Fibroblast of villous mesenchyme (primary cell): Measurements from ENCODE around the gene OOEP. TPM values are rescaled to one million over a fixed set of nuclear protein-coding genes. Genes with fewer than 3 reads are reported as not detected.

Experiments
- DNase-seq: peaks from one replicate; pipeline ENCODE4 v3.0.0-alpha.2; 2010; ENCODE audit warnings: low read depth
- H3K4me3 ChIP-seq: 2 replicates; pipeline ENCODE4 v1.5.1; 2011; ENCODE audit warnings: low read depth, mild to moderate bottlenecking, low read length
- total RNA-seq: library from RNA; depleted of rRNA; stranded (reverse); fragments of >200 nt; gene quantifications from 2 replicates; pipeline ENCODE4 v1.2.3, GENCODE V29; 2012
- TF ChIP-seq, protein P1 (sequence below): IDR thresholded peaks from 2 replicates; pipeline ENCODE4 v1.5.1; 2012; ENCODE audit warnings: low read depth, mild to moderate bottlenecking, low read length; ENCODE audit not compliant: insufficient read depth

The OOEP gene
- total RNA-seq, 1 donor: under 0.01 TPM

DNA sequence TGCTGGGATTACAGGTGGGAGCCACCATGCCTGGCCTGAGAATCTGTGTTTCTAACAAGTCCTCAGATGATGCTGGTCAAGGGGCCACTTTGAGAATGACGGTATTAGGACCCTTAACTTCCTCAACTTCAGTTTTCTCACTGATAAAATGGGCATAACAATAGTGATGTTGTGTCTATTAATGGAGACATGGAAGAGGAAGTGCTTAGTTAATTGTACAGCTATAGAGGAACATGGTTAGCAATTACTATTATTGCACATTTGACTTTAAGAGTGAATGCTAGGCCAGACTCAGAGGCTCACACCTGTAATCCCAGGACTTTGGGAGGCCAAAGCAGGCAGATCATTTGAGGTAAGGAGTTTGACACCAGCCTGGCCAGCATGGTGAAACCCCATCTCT is 28.4 kb downstream of the OOEP start:
- DNase-seq: no peak
- TF ChIP-seq, protein P1, sequence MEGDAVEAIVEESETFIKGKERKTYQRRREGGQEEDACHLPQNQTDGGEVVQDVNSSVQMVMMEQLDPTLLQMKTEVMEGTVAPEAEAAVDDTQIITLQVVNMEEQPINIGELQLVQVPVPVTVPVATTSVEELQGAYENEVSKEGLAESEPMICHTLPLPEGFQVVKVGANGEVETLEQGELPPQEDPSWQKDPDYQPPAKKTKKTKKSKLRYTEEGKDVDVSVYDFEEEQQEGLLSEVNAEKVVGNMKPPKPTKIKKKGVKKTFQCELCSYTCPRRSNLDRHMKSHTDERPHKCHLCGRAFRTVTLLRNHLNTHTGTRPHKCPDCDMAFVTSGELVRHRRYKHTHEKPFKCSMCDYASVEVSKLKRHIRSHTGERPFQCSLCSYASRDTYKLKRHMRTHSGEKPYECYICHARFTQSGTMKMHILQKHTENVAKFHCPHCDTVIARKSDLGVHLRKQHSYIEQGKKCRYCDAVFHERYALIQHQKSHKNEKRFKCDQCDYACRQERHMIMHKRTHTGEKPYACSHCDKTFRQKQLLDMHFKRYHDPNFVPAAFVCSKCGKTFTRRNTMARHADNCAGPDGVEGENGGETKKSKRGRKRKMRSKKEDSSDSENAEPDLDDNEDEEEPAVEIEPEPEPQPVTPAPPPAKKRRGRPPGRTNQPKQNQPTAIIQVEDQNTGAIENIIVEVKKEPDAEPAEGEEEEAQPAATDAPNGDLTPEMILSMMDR: no peak
- H3K4me3 ChIP-seq: no peak overlapping the region

DNA sequence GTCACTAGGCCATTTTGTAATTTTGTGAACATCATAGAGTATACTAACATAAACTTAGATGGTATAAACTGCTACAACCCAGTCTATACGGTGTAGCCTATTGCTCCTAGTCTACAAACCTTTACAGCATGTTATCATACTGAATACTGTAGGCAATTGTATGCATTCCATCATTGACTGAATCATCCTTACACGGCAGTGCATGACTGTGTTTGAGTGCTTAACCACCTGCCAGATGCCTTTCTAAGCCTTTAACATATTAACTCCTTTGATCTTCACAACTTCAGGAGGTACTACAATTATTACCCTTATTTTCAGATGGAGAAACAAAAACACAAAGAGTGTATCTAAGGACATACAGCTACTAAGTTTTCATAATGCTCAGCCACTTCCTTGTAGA is 29.6 kb downstream of the OOEP start:
- H3K4me3 ChIP-seq: no peak overlapping the region
- DNase-seq: no peak
- TF ChIP-seq, protein P1: no peak

DNA sequence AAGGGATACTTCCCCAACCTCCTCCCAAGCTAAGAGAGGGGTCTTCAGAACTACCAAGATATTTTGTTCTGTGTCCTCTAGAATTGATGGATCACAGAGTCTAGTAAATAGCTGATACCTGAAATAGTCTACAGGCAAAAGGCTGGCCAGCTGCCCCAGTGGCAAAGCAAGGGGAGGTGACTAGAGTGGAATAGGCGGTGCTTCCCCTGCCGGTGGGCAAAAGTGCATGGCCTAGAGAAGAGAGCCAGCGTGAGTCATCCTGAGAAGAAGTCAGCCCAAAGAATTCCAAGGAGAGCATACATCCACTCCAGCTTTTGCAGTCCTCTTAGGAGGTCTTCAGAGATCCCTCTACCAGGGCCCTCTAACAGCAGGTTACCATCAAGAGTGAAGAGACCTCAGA is 30.4 kb downstream of the OOEP start:
- TF ChIP-seq, protein P1: no peak
- H3K4me3 ChIP-seq: no peak overlapping the region
- no peak for DNase-seq

DNA sequence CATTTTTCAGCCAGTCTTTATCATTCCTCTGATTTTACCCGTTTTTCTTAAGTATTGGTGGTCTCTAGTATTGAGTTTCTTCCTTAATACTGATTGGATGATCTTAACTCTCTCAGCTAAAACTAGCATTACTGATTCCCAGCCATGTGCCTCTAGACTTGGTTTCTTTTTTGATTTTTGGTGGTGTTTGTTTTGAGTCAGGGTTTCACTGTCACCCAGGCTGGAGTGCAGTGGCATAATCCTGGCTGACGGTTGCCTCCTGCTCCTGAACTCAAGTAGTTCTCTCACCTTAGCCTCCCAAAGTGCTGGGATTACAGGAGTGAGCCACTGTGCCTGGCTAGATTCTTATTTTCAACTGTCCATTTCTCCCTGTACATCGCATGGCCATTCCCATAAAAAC is 40.5 kb downstream of the OOEP start:
- H3K4me3 ChIP-seq: no peak overlapping the region
- TF ChIP-seq, protein P1: no peak
- DNase-seq: no peak

DNA sequence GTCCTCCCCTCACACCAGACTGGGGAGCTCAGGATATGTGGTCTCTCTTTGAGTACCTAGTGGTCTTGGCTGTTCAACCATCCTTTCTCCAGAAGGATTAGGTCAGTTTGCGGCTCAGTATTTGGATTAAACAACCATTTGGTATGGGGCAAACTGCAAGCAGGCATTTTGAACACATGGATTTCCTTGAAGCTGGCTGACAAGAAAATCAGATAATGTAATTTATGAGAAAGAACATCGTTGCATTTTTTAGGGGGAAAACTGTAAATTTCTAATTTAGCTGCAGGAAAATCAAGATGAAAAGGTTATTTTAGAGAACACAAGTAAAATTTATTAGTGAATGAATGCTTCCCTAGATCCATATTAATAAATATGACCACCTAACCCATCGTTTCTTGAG is 40.9 kb downstream of the OOEP start:
- H3K4me3 ChIP-seq: no peak overlapping the region
- DNase-seq: no peak
- TF ChIP-seq, protein P1: no peak

DNA sequence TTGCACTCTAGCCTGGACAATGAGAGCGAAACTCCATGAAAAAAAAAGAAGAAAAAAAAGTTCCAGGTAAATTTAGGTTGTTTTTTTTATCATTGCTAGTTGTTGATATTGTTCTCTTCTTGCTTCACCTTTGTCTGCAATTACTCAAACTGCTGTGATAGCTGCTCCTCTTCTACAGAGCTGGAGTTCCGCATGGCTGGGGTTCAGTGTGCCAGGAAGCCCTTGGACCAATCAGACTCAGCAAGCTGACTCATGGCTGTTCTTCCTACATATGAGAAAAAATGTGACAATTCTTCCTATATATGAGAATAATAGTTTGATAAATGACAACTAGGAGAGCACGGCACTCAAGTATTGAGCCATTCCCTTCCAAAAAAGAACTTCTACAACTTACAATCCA is 44.0 kb downstream of the OOEP start:
- DNase-seq: no peak
- no peak overlapping the region for H3K4me3 ChIP-seq
- TF ChIP-seq, protein P1: no peak

DNA sequence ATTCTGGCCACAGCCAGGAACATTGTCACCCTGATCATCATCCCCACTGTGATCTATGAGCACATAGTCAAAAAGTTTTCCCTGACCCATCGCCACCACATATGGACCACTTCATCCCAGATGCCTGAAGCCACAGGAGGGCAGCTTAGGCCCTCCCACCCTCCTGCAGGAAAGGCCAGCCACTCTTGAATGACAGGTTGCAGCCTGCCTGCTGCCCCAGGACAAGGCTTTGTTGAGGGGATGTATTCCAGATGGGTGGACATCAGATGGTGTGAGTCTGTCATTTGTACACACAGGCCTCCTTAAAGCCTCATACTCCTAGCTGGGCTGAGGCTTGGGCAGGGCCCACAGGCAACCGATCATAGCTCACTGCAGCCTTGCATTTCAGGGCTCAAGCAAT is 46.4 kb downstream of the OOEP start:
- TF ChIP-seq, protein P1: no peak
- H3K4me3 ChIP-seq: no peak overlapping the region

More for the DNA sequence above, 46.4 kb downstream of the OOEP start:
- no peak for DNase-seq
